GM18511 (cell line): ENCODE results near the gene PDILT.

Experiments used
- ATAC-seq: cut with Tn5 transposase; IDR thresholded peaks from one replicate; pipeline ENCODE4 v1.9.1; 2021; ENCODE audit warnings: mild to moderate bottlenecking, moderate library complexity; ENCODE audit not compliant: unreplicated experiment

The PDILT gene

DNA sequence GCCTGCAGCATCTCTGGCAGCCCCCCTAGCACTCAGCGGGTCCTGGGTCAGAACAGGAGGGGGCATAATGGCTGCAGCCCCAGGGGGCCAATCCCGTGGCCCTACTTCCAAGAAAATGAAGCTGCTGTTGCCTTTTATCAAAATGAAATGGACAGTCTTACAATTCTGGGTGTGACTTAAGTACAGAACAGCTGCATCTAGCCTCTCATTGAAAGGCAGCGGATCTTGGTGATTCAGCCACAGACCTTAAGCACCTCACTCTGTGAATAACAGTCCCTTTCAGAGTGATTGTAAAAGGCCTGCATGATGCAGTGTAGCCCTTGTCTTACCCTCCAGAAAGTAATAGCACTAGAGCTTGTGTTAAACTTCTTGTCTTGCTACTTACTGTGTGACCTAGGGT is 40.5 kb downstream of the PDILT start:
- no peak for ATAC-seq

DNA sequence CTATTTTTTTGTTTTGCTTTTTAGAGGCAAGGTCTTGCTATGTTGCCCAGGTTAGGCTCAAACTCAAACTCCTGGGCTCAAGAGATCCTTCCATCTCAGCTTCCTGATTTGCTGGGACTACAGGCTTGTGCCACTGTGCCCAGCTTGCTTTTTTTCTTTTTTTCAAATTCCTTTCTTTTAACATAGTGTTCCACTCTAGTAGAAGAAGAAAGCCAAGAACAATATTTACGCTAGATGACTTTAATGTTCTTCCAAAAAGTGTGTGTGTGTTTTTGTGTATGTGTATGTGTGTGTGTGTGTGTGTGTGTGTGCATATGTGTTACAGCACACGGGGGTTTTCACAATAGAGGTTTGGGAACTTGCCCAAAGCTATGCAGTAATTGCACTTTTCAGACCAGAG is 41.3 kb downstream of the PDILT start:
- no peak for ATAC-seq

DNA sequence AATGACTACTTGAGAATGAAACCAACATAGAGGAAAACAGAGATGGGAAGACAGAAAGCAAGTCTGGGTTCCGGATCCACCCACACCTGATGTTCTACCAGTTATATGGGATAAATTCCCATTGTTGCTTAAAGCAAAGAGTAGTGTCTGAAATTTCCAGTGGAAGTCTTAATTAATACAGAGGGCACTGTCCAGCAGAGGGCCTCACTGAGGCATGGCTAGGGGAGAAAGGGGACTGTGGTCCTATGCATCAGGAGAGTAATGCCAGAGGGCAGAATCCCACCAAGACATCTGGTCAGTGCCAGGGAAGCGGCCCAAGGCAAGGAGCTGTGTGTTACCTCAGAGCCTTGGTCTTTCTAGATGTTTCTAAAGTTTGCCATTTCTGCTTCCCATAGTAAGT is 44.5 kb downstream of the PDILT start:
- no peak for ATAC-seq

DNA sequence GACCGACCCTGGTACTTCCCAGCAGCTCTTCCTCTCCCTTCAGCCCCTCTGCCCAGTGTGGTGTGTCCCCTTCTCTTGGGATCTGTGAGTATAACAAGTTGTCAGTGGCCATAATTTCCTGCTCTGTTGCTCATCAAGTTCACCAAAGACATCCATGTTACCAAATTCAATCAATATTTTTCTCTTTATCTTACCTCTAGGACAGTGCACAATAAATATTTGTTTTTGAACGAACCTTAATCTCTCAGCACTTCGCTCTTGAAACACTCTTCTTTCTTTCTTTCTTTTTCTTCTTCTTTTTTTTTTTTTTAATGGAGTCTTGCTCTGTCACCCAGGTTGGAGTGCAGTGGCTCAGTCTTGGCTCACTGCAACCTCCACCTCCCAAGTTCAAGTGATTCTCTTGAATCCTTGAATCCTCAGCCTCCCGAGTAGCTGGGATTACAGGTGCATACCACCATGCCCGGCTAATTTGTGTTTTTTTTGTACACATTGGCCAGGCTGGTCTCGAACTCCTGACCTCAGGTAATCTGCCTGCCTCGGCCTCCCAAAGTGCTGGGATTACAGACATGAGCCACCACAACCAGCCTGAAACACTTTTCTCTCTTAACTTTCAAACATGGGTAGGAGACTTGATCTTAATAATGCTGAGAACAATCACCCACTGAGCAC is 49.3 kb downstream of the PDILT start:
- no peak for ATAC-seq

DNA sequence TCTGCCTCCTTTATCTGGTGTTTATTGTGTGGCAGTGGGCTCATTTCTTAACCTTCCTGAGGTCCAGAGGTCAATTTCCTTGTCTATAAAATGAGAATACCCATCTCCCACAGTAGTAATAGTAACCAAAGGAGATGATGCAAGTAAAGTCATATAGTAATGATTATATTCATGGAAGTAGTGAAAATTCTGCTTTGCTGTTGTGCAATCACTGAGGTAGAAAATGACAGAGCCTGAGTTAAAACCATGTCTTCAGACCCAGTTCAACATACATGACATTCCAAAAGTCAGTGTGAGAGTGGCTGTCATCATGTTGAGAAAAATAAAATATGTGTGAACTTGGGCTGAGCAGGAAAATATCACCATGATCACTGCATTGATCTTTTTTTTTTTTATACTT is 51.2 kb downstream of the PDILT start:
- no peak for ATAC-seq

DNA sequence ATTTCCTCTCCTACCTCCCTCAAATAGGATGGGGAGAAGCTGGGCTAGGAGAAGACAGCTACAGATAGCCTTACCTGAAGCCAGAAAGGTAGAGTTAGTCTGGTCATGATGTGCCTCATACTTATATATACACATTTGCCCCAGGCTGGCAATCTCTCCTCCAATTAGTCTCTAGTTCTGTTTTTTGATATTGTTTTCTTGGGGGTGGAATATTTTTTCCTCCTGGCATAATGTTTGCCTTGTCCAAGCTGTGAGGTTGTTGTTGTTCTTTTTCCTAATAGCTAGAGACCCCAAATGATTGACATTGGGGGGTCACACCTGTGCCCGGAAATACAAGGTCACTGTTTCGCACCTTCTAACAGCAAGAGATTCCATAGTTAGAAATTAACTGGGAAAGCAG is 51.9 kb downstream of the PDILT start, which contains the start of gene UMOD:
Gene UMOD (minus strand): TSS at position 101 of the 400 bp plus-strand sequence. CDS start 1,978 bp downstream, outside the sequence.
- ATAC-seq = no peak

DNA sequence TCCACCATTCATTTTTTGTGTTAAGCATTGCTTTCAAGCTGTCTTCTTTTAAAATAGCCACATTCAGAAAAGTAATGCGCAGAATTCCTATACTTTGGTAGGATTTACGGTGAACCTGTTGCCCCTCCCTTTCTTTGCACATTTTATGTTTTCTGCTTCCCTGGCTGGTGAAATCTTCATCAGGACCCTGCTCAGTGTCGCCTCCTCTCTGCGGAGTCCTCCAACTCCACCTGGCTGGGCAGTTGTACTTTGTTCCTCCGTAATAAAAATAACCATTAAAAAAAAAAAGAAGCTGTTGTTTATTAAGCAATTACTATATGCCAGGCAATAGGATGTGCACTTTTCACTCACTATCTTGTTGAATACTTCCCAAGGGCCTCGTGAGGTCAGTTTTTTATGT is 54.9 kb downstream of the PDILT start:
- no peak for ATAC-seq

DNA sequence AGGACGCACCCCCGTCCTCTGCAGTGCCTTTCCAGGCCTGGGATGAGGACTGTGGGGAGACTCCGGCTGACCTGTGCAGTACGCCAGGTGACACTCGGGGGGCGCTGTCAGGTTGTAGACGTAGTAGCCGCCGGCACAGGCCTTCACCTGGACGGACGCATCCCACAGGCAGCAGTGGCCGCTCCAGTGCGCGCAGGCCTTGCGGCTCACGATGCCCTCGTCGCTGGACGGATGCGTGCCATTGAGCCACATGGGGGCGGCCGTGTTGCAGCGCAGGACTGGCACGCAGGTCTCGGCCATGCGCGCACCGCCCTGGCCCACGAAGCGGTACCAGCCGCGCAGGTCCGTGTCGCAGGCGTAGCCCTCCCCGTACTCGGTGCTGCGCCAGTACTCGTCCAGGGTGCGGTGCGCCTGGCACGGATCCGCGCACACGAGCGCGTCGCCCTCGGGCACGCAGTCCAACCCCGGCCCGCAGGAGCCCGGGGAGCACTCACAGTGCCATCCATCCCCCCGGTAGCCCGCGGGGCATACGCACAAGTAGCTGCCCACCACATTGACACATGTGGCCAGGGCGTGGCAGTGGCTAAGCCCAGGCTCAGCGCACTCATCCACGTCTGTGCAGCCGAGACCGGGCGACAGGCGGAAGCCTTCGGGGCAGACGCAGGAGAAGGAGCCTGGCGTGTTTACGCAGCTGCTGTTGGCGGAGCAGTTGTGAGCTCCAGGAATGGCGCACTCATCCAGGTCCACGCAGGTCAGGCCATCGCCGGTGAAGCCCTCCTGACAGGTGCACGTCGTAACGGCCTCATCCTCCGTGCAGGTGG is 56.0 kb downstream of the PDILT start:
- no peak for ATAC-seq

DNA sequence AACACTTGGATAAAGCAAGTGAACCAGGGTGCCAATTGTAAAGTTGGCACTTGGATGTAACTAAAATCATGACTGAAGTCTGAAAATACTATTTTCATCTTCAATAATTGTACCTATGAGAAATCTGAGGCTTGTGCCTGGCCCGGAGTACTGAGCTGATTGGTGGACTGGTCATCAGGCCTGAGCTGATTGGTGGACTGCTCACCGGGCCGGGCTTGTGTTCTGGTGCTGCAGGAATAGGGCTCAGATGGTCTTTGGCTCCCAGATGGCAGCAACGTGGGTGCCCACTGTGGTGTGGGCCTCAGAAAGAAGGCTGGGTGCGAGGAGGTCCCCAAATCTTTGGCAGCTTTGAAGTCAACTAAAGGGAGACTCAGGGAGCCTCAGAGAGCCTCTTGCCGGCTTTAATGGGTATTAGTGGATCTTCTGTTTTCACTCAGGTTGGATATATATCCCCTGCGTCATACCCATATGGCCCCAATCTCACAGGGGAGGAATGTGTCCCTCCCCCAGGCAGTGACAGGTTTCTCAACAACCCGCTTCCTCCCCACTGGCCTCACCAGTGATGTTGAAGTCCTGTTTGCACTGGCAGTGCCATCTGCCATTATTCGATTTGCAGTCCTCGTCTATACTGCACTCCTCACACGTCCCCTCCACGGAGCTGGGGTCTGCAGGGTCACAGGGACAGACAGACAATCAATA is 56.7 kb downstream of the PDILT start:
- no peak for ATAC-seq

DNA sequence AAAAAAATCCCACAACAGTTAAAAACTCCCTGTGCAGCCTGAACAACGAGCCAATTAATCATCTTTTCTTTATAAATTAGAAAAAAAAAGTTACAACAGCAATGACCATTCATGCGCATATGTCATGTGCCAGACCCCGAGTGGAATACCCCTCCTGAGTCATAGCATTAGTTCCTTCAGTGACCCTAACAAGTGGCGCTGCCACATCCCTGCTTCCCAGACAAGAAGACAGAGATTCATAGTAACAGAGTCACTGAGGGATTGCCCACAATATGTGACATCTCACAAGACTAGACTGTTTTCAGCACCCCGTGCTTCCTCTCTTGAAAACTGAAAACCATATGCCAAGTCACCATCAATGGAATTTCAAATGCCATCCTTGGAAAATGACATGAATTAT is 59.9 kb downstream of the PDILT start:
- no peak for ATAC-seq

DNA sequence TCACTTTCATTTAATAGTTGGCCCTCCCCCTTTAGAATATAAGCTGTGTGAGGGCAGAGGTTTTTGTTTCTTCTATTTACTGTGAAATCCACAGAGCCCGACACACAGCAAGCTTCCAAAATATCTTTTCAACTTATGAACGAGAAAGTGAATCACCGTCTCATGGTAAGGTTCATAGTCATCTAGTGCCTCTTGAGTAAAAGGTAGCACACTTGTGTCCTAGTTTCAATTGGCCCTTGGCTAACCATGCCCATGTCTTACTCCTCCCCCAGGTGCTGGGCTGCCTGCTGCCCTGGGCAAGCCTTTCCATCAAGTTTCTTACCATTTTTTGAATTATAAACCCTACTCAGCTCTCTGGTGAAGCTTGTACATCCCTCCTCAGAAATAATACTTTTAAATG is 64.8 kb downstream of the PDILT start:
- no peak for ATAC-seq

DNA sequence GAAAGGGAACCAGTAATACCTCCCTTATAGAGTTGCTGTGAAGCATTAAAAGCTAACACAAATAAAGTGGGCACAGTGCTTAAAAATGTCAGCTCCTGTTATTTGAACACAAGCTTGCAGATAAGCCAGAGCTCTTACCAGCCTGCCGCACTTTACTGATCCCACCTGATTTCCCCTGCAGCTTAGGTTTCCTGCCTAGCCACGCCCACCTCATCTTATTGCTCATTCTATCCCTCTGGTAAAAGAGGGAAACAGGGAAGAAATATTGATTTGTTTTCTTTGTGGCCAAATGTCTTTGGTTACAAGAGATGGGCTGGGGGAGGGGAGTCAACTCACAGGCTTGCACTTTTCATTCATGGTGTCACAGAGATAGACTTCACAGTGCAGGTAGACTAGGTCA is 67.6 kb downstream of the PDILT start:
- no peak for ATAC-seq

DNA sequence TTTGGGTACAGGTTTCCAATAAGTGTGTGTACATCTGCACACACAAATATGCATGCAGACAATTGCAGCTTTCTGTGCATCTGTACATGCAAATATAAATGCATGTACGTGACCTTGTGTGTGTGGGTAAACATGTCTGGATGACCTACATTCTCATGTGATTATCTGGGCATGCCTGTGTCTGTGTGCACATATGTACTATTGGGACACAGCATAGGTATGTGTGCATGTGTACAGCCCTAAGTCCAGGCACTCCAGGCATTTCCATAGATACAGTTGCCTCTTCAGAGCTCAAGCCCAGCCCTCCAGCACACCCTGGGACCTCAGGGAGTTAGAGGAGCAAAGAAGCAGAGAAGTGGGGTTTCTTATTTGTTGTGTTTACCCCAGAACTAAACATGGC is 70.1 kb downstream of the PDILT start:
- ATAC-seq = no peak

DNA sequence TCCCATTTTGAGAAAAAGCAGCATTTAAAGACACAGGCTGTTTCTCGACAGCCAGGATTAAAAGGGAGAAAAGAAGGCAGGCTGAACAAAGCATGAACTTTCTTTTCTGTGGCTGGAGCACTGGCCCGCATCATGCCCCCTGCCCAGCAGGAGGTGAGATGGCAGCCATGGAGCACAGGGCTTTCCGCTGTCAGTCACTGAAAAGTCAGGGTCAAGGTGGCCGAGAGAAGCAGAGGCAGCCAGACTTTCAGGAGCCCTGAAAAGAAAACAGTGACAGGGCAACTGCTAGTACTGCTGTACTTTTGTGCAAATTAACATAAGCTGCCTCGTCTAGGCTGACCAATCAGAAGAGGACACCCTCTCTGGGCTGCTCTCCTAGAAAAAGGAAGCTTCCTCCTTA is 71.4 kb downstream of the PDILT start:
- no peak for ATAC-seq

DNA sequence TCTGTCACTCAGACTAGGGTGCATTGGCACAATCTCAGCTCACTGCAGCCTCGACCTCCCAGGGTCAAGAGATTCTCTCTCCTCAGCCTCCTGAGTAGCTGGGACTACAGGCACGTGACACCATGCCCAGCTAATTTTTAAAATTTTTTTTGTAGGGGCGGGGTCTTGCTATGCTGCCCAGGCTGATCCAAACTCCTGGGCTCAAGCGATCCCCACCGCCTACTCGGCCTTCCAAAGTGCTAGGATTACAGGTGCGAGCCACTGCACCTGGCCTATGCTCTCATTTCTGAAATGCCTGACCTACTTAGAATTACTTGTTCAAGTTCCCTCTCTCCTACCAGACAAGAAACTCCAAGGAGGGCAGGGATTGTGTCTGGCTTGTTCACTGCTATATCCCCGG is 72.1 kb downstream of the PDILT start:
- ATAC-seq = no peak

DNA sequence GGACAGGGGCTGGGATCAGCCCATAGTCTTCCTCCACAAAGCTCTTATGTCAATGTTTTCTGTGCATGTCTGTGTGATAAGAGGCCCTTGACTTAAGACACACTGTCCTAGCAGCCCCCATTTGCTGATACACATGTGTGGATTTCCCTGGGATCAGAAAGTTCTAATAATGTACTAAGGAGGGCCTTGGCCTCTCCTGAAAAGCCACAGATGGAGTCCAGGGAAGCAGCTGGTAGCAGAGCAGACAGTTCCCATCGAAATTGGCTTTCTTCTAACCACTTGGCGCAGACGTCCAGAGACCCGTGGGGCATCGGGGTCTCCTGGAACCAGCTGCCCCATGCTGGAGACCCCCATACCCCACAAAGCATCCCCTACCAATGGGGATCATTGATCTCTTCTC is 72.9 kb downstream of the PDILT start:
- no peak for ATAC-seq

DNA sequence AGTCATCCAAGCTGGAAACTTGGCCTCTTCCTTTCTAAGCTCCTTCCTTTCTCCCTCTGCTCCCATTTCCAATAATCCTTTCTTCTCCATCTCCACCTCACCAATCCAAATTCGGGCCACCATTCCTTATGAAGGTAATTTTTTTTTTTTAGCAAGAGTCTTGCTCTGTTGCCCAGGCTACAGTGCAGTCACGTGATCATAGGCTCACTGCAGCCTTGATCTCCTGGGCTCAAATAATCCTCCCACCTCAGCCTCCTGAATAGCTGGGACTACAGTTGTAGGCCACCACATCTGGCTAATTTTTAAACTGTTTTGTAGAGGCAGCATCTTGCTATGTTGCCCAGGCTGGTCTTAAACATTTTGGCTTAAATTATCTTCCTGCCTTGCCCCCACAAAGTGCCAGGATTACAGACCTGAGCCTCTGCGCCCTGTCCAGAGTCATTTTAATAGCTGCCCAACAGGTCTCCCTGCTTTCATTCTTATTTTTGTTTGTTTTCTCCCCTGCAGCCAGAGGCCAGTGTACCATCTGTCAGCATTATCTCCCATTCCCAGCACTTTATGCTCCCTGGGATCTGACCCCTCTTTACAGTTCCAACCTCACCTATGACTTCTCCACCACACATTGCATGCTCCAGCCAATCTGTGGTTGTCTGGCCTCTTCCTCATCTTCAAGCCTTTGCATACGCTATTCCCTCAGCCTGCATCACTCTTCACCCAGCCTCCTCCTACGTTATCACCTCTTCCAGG is 75.0 kb downstream of the PDILT start:
- no peak for ATAC-seq

DNA sequence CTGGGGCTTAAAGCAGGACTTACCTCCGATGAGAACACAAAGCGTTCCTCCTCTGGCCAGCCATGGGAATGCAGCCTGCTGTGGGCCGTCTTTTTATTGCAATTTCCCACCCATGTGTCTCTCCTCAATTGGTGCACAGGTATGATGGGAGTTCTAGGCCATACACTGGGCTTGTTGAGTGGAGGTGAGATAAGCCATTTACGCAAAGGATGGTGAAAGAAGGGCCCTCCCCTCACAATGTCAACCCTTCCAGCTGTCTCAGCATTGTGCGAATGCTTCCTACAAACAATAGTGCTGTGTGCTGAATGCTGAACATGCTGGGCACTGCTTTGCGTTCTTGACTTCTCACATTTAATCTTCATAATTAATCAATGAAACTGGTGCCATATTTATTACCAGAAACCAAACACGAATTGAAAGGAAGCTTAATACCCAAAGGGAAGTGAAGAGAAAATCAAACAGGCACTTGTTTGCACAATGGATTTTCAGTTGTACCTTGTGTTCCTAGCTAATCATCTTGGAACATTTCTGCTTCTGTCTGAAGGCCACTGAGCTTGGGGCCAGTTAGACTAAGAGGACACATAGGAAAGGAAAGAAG is 77.0 kb downstream of the PDILT start, which contains the start of gene GP2:
Gene GP2 (minus strand): TSS at position 70 of the 598 bp plus-strand sequence. CDS start 1,082 bp downstream, outside the sequence.
- ATAC-seq = no peak

DNA sequence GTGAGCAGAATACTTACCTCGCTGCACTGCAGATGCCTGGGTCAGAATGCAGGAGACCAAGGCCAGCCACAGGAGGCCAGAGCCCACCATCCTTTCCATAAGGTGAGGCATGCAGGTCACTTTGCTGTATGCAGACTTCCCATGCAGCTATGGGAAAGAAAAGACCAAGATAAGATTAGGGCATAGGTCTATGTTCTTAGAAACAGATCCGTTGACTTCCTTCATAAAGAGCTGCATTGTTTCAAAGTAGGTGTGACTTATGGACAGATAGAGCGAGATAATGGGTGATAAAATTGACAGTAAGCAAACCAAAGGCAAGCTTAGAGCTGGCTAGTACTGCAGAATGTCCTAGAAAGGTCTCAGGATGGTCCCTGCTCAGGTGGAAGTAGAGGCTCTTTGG is 78.2 kb downstream of the PDILT start:
- no peak for ATAC-seq

DNA sequence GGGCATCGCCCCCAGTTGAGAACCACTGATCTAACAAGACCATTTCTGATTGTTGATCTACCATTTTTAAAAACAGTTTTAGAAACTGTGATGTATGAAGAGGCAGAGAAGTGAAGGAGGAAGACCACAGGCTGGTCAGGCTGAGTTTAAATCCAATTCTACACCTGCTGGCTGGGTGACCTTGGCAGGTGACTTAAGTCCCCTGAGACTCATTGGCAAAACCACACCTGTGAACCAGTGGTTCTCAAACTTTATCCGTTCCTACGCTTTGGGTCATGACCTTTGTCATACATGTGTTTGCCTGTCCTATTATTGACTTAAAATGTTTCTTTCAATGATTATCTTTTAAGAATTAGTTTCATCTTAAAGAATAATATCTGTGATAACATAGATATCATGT is 79.5 kb downstream of the PDILT start:
- no peak for ATAC-seq
